A549 (cell line): Measurements from ENCODE around the gene FAM118A.

Experiments
- BCL3 ChIP-seq: fragments of >200 bp; sonication (Bioruptor Twin); formaldehyde crosslinking; IDR thresholded peaks from 3 replicates; pipeline ENCODE4 v1.6.1; 2016
- BHLHE40 ChIP-seq: IDR thresholded peaks from 2 replicates; pipeline ENCODE4 v1.6.1; 2012; ENCODE audit warnings: low read depth, low read length, inconsistent platforms
- CHD2 ChIP-seq: fragments of 150-350 bp; IDR thresholded peaks from 2 replicates; pipeline ENCODE4 v1.6.1; 2014; ENCODE audit warnings: low read length; ENCODE audit not compliant: partially characterized antibody
- CTCF ChIP-seq: fragments of >200 bp; sonication (Bioruptor Twin); formaldehyde crosslinking; IDR thresholded peaks from 3 replicates; pipeline ENCODE4 v1.5.1; 2016
- E2F6 ChIP-seq: IDR thresholded peaks from 2 replicates; pipeline ENCODE4 v1.6.1; 2012; ENCODE audit warnings: low read depth, borderline replicate concordance
- ESRRA ChIP-seq: fragments of 150-350 bp; IDR thresholded peaks from 2 replicates; pipeline ENCODE4 v1.6.1; 2014; ENCODE audit warnings: mild to moderate bottlenecking, low read length, borderline replicate concordance
- FOSB ChIP-seq: fragments of 250-450 bp; sonication (Bioruptor Pico); IDR thresholded peaks from 2 replicates; pipeline ENCODE4 v1.5.0; 2020; ENCODE audit warnings: mild to moderate bottlenecking, moderate library complexity
- HMGXB4 ChIP-seq: fragments of 250-450 bp; sonication (Bioruptor Pico); IDR thresholded peaks from 2 replicates; pipeline ENCODE4 v1.5.0; 2021; ENCODE audit warnings: mild to moderate bottlenecking, moderate library complexity, borderline replicate concordance
- JUN ChIP-seq, 2 experiments: fragments of >200 bp; sonication (Bioruptor Twin); formaldehyde crosslinking; IDR thresholded peaks; 2 replicates in 1 of 2; 3 replicates in 1 of 2; pipeline ENCODE4 v1.6.1; 2016 to 2017
- MAZ ChIP-seq: fragments of 150-350 bp; IDR thresholded peaks from 2 replicates; pipeline ENCODE4 v1.6.1; 2014; ENCODE audit warnings: antibody characterized with exemption, low read depth, low read length, borderline replicate concordance
- MYC ChIP-seq: IDR thresholded peaks from 2 replicates; pipeline ENCODE4 v1.6.1; 2012; ENCODE audit warnings: mild to moderate bottlenecking, inconsistent platforms, low read length, improper control_type of control experiment, borderline replicate concordance

- TF ChIP-seq CTCF (no peak), JUN (IDR thresholded peaks at IDR 0.05) (no peak), ESRRA (no peak), CHD2 (no peak), BCL3 (no peak), FOSB (CRISPR knock-in tag) (no peak), BHLHE40 (no peak), HMGXB4 (no peak), E2F6 (no peak), MAZ (no peak), MYC (no peak)
Measured at GRCh38 chr22:45353786-45354185, 44.1 kb downstream of the FAM118A start.
